Stomach (tissue), 4 donors: ENCODE data around the gene NRG3.

Experiments
- CTCF ChIP-seq, 7 experiments: fragments of 450-650 bp in 4 of 7; fragments of 200-600 bp in 3 of 7; sonication (generic) in 3 of 7; IDR thresholded peaks; one replicate each; pipeline ENCODE4 v1.5.1; 2016 to 2019; ENCODE audit warnings: antibody characterized with exemption in 7 of 7, control low read depth in 2 of 7, mild to moderate bottlenecking in 1 of 7
- POLR2A ChIP-seq, 4 donors: fragments of 450-650 bp; IDR thresholded peaks; one replicate each; pipeline ENCODE4 v1.6.1; 2016; ENCODE audit warnings: antibody characterized with exemption in 4 of 4, control low read depth in 2 of 4, mild to moderate bottlenecking in 1 of 4, moderate library complexity in 1 of 4

- TF ChIP-seq CTCF (IDR thresholded peaks at IDR 0.05) (no peak), POLR2A (IDR thresholded peaks at IDR 0.05) (no peak)
Observed at GRCh38 chr10:82420001-82420400, 545.0 kb downstream of the NRG3 start.
